ENCODE results near the gene ATE1. TPM values are rescaled to one million over a fixed set of nuclear protein-coding genes. Genes with fewer than 3 reads are reported as not detected.
"Not testable (repeated sequence)": the region's sequence is repeated elsewhere in the genome, so short reads cannot be mapped to it uniquely, and the experiment has no call there.

ATE1 gene
- total and polyA plus RNA-seq, 2 experiments from 2014 or later = 16.9 to 48.9 TPM

DNA sequence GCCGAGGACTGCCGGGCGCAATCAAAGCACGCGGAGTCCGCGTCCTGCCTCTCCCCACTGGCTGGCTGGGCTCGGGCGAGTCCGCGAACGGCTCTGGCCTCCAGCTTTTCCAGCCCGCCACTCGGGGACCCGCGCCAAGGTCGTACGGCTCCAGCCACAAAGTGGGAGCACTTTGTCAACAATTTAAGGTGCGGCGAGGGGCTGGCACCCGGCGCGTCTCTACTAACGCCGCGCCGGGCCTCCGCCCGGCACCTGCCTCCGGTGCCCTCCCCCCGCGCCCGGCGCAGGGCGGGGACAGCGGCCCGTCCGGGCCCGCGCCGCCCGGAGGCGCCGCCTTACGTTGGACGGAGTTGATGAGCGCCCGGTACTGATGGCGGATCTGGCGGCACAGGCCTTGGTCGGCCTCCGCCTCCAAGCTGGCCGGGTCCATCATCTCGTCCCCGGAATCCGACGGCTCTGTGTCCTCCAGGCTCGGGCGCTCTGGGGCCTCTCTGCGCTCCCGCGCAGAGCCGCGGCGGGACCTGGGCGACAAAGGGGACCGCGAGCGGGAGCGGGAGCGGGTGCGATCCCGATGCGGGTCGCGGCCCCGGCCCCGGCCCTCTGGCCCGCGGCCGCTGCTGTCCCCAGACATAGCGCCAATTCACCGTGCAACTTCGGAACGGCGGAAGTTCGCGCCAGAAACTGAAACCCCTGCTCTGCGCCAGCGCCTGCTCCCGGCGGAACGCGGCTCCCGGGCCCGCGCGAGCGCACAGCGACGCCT is 46.9 kb upstream of the ATE1 start, which contains the start of gene NSMCE4A:
TSS of gene NSMCE4A (minus strand) at position 683 of the 760 bp plus-strand sequence. CDS start at position 631, 52 bp downstream.
- under 1% methylated on average over 77 of the region's 101 CpGs for whole genome bisulfite sequencing (ENCODE audit: low lambda C conversion rate, missing lambda C conversion rate)
- Histone ChIP-seq H3K4me3 (peak within 1 kb of the TSS; percentile 100), H3K27me3 (no peaks in the 10 kb centered on the region), H3K79me2 (peaks cover 29% of the 10 kb centered on the region), H3K27ac (peak within 1 kb of the TSS; percentile 100), H3K4me1 (ENCODE audit: insufficient read depth) (peaks cover 14% of the 10 kb centered on the region), H3K36me3 (replicated peaks; ENCODE audit: insufficient read depth, low read depth) (no peaks in the 10 kb centered on the region), H2AFZ (peak within 1 kb of the TSS; percentile 99), H3K4me2 (peak within 1 kb of the TSS; percentile 97), H3K9me2 (replicated peaks; ENCODE audit: insufficient read depth) (no peaks in the 10 kb centered on the region), H4K20me1 (ENCODE audit: insufficient read depth, poor library complexity, severe bottlenecking) (peaks cover 2% of the 10 kb centered on the region), H3K9me3 (ENCODE audit: low read depth) (no peaks in the 10 kb centered on the region)
- peak; percentile 90 for DNase-seq (ENCODE audit: low spot score)
- no peak for TF ChIP-seq EZH2 (IDR thresholded peaks at IDR 0.05; ENCODE audit: borderline replicate concordance)
- TF ChIP-seq, protein P1, sequence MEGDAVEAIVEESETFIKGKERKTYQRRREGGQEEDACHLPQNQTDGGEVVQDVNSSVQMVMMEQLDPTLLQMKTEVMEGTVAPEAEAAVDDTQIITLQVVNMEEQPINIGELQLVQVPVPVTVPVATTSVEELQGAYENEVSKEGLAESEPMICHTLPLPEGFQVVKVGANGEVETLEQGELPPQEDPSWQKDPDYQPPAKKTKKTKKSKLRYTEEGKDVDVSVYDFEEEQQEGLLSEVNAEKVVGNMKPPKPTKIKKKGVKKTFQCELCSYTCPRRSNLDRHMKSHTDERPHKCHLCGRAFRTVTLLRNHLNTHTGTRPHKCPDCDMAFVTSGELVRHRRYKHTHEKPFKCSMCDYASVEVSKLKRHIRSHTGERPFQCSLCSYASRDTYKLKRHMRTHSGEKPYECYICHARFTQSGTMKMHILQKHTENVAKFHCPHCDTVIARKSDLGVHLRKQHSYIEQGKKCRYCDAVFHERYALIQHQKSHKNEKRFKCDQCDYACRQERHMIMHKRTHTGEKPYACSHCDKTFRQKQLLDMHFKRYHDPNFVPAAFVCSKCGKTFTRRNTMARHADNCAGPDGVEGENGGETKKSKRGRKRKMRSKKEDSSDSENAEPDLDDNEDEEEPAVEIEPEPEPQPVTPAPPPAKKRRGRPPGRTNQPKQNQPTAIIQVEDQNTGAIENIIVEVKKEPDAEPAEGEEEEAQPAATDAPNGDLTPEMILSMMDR (IDR thresholded peaks at IDR 0.05; ENCODE audit: poor library complexity) = no peak
- TF ChIP-seq EZH2phosphoT487 (IDR thresholded peaks at IDR 0.05; ENCODE audit: low read depth, severe bottlenecking, unreplicated experiment) = no peak

DNA sequence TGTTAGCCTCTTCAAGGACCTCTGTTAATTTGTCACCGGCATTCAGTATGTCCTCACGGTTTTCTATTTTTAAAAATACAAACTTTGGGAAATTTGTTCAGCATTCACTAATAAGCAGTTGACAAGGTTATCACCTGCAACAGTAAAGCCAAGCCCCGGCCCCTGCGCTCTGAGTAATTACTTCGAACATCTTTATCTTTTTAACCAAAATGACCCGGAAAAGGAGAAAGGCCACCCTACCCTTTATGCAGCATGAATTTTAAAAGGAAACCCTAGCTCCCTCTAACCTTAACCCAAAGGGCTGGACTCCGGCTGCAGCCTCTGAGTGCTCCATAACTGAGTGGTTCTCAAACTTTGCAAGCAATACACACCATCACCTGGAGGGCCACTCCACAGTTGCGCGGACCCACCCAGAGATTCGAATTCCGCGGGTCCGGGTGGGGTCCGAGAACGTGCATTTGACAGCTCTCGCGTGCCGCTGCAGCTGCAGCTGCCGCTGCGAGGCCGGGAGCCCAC is 46.2 kb upstream of the ATE1 start:
- Histone ChIP-seq H3K9me3 (ENCODE audit: low read depth) (no peaks in the 10 kb centered on the region), H3K27ac (peak overlapping the region; percentile 100), H3K36me3 (replicated peaks; ENCODE audit: insufficient read depth, low read depth) (no peaks in the 10 kb centered on the region), H3K79me2 (peaks cover 29% of the 10 kb centered on the region), H3K9me2 (replicated peaks; ENCODE audit: insufficient read depth) (no peaks in the 10 kb centered on the region), H4K20me1 (ENCODE audit: insufficient read depth, poor library complexity, severe bottlenecking) (peaks cover 2% of the 10 kb centered on the region), H3K27me3 (no peaks in the 10 kb centered on the region), H2AFZ (peak overlapping the region; percentile 99), H3K4me2 (peak overlapping the region; percentile 97), H3K4me1 (ENCODE audit: insufficient read depth) (peaks cover 14% of the 10 kb centered on the region), H3K4me3 (peak overlapping the region; percentile 100)
- TF ChIP-seq EZH2phosphoT487 (IDR thresholded peaks at IDR 0.05; ENCODE audit: low read depth, severe bottlenecking, unreplicated experiment) (no peak), EZH2 (IDR thresholded peaks at IDR 0.05; ENCODE audit: borderline replicate concordance) (no peak)
- TF ChIP-seq, protein P1 (IDR thresholded peaks at IDR 0.05; ENCODE audit: poor library complexity) = no peak
- DNase-seq (ENCODE audit: low spot score) = no peak
- 11% methylated on average over 21 of the region's 21 CpGs for WGBS (ENCODE audit: low lambda C conversion rate, missing lambda C conversion rate)

DNA sequence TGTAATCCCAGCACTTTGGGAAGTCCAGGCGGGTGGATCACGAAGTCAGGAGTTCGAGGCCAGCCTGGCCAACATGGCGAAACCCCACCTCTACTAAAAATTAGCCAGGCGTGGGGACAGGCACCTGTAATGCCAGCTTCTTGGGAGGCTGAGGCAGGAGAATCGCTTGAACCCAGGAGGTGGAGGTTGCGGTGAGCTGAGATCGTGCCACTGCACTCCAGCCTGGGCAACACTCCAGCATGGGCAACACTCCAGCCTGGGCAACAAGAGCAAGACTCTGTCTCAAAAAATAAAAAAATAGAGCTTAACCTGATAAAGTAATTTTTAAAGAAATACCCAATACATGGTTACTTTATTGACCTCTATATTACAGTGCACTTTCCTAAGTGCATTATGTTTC is 41.3 kb upstream of the ATE1 start:
- 99% methylated on average over 8 of the region's 8 CpGs for WGBS (ENCODE audit: low lambda C conversion rate, missing lambda C conversion rate)
- H3K9me3 ChIP-seq (ENCODE audit: low read depth); H3K4me3 ChIP-seq; H3K36me3 ChIP-seq (replicated peaks; ENCODE audit: insufficient read depth, low read depth); H4K20me1 ChIP-seq (ENCODE audit: insufficient read depth, poor library complexity, severe bottlenecking); H3K9me2 ChIP-seq (replicated peaks; ENCODE audit: insufficient read depth); H3K27me3 ChIP-seq; DNase-seq (ENCODE audit: low spot score); H3K4me2 ChIP-seq; H3K4me1 ChIP-seq (ENCODE audit: insufficient read depth); H2AFZ ChIP-seq; H3K27ac ChIP-seq: not testable (repeated sequence)
- peaks cover 27% of the 10 kb centered on the region for H3K79me2 ChIP-seq

DNA sequence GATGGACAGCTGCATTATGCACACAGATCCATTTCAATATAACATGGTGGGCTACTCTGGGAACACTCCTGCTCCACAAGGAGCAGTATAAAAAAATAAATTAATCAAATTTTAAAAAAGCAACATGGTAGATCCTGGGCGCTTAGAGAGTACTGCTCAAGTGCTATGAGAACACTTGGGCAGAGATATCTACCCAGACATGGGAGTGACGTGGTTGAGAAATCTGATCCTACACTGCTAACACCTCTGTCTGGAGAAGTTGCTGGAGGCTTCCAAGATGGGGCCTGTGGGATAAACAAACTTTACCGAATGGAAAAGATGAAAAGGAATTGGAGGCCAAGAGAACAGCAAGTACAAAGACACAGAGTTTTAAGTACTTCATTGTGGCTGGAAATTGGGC is 38.2 kb upstream of the ATE1 start:
- no peaks in the 10 kb centered on the region for H3K27me3 ChIP-seq
- no peak overlapping the region for H3K27ac ChIP-seq
- no peak for DNase-seq (ENCODE audit: low spot score)
- no peaks in the 10 kb centered on the region for H3K79me2 ChIP-seq
- no peaks in the 10 kb centered on the region for H3K4me1 ChIP-seq (ENCODE audit: insufficient read depth)
- no peak overlapping the region for H3K4me3 ChIP-seq
- no peaks in the 10 kb centered on the region for H4K20me1 ChIP-seq (ENCODE audit: insufficient read depth, poor library complexity, severe bottlenecking)
- H3K9me2 ChIP-seq (replicated peaks; ENCODE audit: insufficient read depth) = no peaks in the 10 kb centered on the region
- H3K36me3 ChIP-seq (replicated peaks; ENCODE audit: insufficient read depth, low read depth) = no peaks in the 10 kb centered on the region
- H2AFZ ChIP-seq = no peak overlapping the region
- 71% methylated on average over 3 of the region's 3 CpGs for WGBS (ENCODE audit: low lambda C conversion rate, missing lambda C conversion rate)
- TF ChIP-seq EZH2 (IDR thresholded peaks at IDR 0.05; ENCODE audit: borderline replicate concordance) = no peak
- no peak for TF ChIP-seq EZH2phosphoT487 (IDR thresholded peaks at IDR 0.05; ENCODE audit: low read depth, severe bottlenecking, unreplicated experiment)
- TF ChIP-seq, protein P1 (IDR thresholded peaks at IDR 0.05; ENCODE audit: poor library complexity) = no peak
- H3K4me2 ChIP-seq = no peak overlapping the region
- H3K9me3 ChIP-seq (ENCODE audit: low read depth) = no peaks in the 10 kb centered on the region

Data from hepatocyte (in vitro differentiated cells).